Measurements from ENCODE around the gene GSTM2.

GSTM2 gene

DNA sequence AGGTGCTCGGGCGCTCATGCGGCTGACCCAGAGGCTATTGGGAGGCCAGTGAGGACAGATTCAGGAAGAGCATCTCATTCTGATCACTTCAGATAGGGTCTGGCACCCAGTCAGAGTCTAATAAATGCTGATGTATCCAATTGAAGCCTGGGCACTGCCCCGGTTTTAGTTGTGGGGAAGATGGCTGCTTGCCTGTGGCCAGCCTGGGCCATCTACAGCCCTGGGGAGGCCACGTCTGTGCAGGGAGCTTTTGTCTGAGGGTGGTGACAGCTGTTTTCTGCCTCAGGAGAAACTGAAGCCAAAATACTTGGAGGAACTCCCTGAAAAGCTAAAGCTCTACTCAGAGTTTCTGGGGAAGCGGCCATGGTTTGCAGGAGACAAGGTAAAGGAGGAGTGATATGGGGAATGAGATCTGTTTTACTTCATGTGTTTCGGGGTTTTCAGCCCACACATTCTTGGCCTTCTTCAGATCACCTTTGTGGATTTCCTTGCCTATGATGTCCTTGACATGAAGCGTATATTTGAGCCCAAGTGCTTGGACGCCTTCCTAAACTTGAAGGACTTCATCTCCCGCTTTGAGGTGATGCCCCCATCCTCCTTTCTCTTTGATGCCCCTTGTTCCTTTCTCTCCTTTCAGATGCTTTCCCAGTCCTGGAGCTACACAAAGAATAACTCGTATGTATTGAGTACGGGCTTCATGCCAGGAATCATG lies 47.0 kb downstream of the GSTM2 start:
- no peak for DNase-seq (ENCODE audit: low read depth in 2 of 2)

GRCh38 chr1:109716121-109716520 lies 48.3 kb downstream of the GSTM2 start:
- DNase-seq (ENCODE audit: low read depth in 2 of 2) = no peak

- DNase-seq (ENCODE audit: low read depth in 2 of 2) = no peak
These were observed 48.8 kb downstream of the GSTM2 start for GRCh38 chr1:109716570-109717090.

DNA sequence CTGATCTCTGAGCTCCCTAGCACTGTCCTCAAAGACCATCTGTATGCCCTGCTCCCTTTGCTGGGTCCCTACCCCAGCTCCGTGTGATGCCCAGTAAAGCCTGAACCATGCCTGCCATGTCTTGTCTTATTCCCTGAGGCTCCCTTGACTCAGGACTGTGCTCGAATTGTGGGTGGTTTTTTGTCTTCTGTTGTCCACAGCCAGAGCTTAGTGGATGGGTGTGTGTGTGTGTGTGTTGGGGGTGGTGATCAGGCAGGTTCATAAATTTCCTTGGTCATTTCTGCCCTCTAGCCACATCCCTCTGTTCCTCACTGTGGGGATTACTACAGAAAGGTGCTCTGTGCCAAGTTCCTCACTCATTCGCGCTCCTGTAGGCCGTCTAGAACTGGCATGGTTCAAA lies 49.9 kb downstream of the GSTM2 start:
- DNase-seq (ENCODE audit: low read depth in 2 of 2) = no peak

- DNase-seq (ENCODE audit: low read depth in 2 of 2) = no peak
These were observed 50.6 kb downstream of the GSTM2 start for GRCh38 chr1:109718495-109718894.

- no peak for DNase-seq (ENCODE audit: low read depth in 2 of 2)
These were observed 51.5 kb downstream of the GSTM2 start for GRCh38 chr1:109719337-109719837.

- DNase-seq (ENCODE audit: low read depth in 2 of 2) = no peak
These were observed 53.2 kb downstream of the GSTM2 start for GRCh38 chr1:109721042-109721441.

GRCh38 chr1:109721971-109722370 lies 54.1 kb downstream of the GSTM2 start:
- no peak for DNase-seq (ENCODE audit: low read depth in 2 of 2)

- no peak for DNase-seq (ENCODE audit: low read depth in 2 of 2)
These were observed 55.2 kb downstream of the GSTM2 start for GRCh38 chr1:109722908-109723691.
